ENCODE measurements around the gene POU6F1. TPM values are rescaled to one million over a fixed set of nuclear protein-coding genes. Genes with fewer than 3 reads are reported as not detected.

POU6F1 gene
- total RNA-seq, 1 experiment from 2014 or later = 13.3 TPM

GRCh38 chr12:51147309-51147708 is 70.6 kb downstream of the POU6F1 start:
- H2BK20ac ChIP-seq (ENCODE audit: low read depth, low read length, poor library complexity, severe bottlenecking) = no peak overlapping the region
- H4K5ac ChIP-seq (ENCODE audit: insufficient read length, low read depth, low read length) = no peak overlapping the region
- H2BK12ac ChIP-seq (ENCODE audit: insufficient read length, low read depth, low read length) = no peak overlapping the region
- H3K9me3 ChIP-seq (ENCODE audit: control insufficient read depth, low read depth, low read length) = no peaks in the 10 kb centered on the region
- H3K4me1 Mint-ChIP-seq = peaks cover 8 to 12% of the 10 kb centered on the region in 2 experiments; a peak in 3 of 4 replicates
- H3K36me3 Mint-ChIP-seq (ENCODE audit: insufficient read depth in 1 of 3, low read depth in 3 of 3) = peaks cover 0 to 2% (median 2%) of the 10 kb centered on the region in 3 experiments; a peak in 3 of 7 replicates
- H3K9ac ChIP-seq (ENCODE audit: extremely low read depth, insufficient read length, low read length) = no peak overlapping the region
- no peak overlapping the region for H3K14ac ChIP-seq (ENCODE audit: insufficient read depth, low read length)
- H3K79me1 ChIP-seq (ENCODE audit: insufficient read depth, low read depth, low read length, poor library complexity, severe bottlenecking) = peaks cover 2% of the 10 kb centered on the region
- no peak overlapping the region for H4K8ac ChIP-seq (replicated peaks; ENCODE audit: insufficient read length, low read depth, low read length)
- no peak overlapping the region for H3K4me3 Mint-ChIP-seq
- no peaks in the 10 kb centered on the region for H3K27me3 Mint-ChIP-seq (ENCODE audit: low read depth)
- WGBS (ENCODE audit: extremely low coverage, insufficient read length, low lambda C conversion rate) = no CpG with 5 or more reads among the region's 1 CpG
- no peak overlapping the region for H3K27ac ChIP-seq (ENCODE audit: insufficient read length, low read depth, low read length)
- H3K23me2 ChIP-seq (ENCODE audit: insufficient read length, low read depth, low read length, poor library complexity, severe bottlenecking) = no peaks in the 10 kb centered on the region
- H3K9me3 Mint-ChIP-seq = no peaks in the 10 kb centered on the region
- no peak overlapping the region for H2BK15ac ChIP-seq (ENCODE audit: low read depth, low read length)
- no peaks in the 10 kb centered on the region for H4K20me1 ChIP-seq (ENCODE audit: control insufficient read depth, insufficient read depth, insufficient read length)
- peaks cover 1% of the 10 kb centered on the region; the same call in 1 of the 2 replicates for H3K79me2 ChIP-seq (ENCODE audit: insufficient read depth, low read length)
- no peak overlapping the region for H2BK5ac ChIP-seq (ENCODE audit: insufficient read length, low read length)
- H3K4ac ChIP-seq (ENCODE audit: low read depth, low read length) = no peak overlapping the region
- no peak overlapping the region for H4K91ac ChIP-seq (ENCODE audit: insufficient read length, low read depth, low read length)
- H3K27me3 ChIP-seq (ENCODE audit: insufficient read depth, low read length) = no peaks in the 10 kb centered on the region
- no peak overlapping the region for H2AK5ac ChIP-seq (ENCODE audit: insufficient read length, low read length)
- H2BK120ac ChIP-seq (ENCODE audit: low read depth, low read length, poor library complexity, severe bottlenecking) = no peak overlapping the region
- no peak overlapping the region for H3K56ac ChIP-seq (ENCODE audit: insufficient read length, low read depth, low read length)
- peak overlapping the region in 1 of 3 experiments; percentile 0; a peak in 1 of 7 replicates for H3K27ac Mint-ChIP-seq
- no peak overlapping the region for H3K23ac ChIP-seq (ENCODE audit: insufficient read length, low read depth, low read length)
- H2AFZ ChIP-seq (ENCODE audit: low read length) = no peak overlapping the region
- H3K4me1 ChIP-seq (ENCODE audit: insufficient read depth, low read length) = no peaks in the 10 kb centered on the region
- no peak for DNase-seq
- no peak overlapping the region for H3K18ac ChIP-seq (ENCODE audit: insufficient read length, low read depth, low read length)
- H3T11ph ChIP-seq (ENCODE audit: low read length) = no peak overlapping the region
- no peak for TF ChIP-seq CTCF (conservative IDR thresholded peaks at IDR 0.05)
- no peak overlapping the region for H3K4me2 ChIP-seq (ENCODE audit: insufficient read depth, insufficient read length, low read length)

Data from H9 (cell line).